ENCODE data around the gene C6orf118.

The C6orf118 gene

GRCh38 chr6:165266621-165267020 lies 42.8 kb downstream of the C6orf118 start:
- no peak overlapping the region for H3K27ac ChIP-seq (ENCODE audit: low read length, poor library complexity, severe bottlenecking)
- H3K4me3 ChIP-seq (ENCODE audit: insufficient read depth in 1 of 2, low read depth in 1 of 2, low read length in 2 of 2), result no peak overlapping the region
- no peak overlapping the region for H2BK120ac ChIP-seq (ENCODE audit: low read depth, low read length)
- H2BK15ac ChIP-seq (ENCODE audit: low read depth, poor library complexity, severe bottlenecking), result no peak overlapping the region
- H2BK5ac ChIP-seq (ENCODE audit: low read depth, low read length, poor library complexity, severe bottlenecking), result no peak overlapping the region
- no peaks in the 10 kb centered on the region for H3K4me1 ChIP-seq (ENCODE audit: control insufficient read depth, insufficient read depth, low read depth, low read length)
- H3K9ac ChIP-seq (ENCODE audit: low read length), result no peak overlapping the region
- H3K14ac ChIP-seq (ENCODE audit: low read length in 2 of 2), result no peak overlapping the region
- H3K4ac ChIP-seq (ENCODE audit: low read depth in 1 of 2, low read length in 2 of 2), result no peak overlapping the region
- no peak overlapping the region for H3K23ac ChIP-seq (ENCODE audit: low read length in 2 of 2)
- no peak overlapping the region for H2BK12ac ChIP-seq (ENCODE audit: low read length in 2 of 2)
- H4K91ac ChIP-seq (ENCODE audit: low read length), result no peak overlapping the region
- no peaks in the 10 kb centered on the region for H3K27me3 ChIP-seq (ENCODE audit: control insufficient read depth in 1 of 2, insufficient read depth in 1 of 2, low read length in 2 of 2)
- no peaks in the 10 kb centered on the region for H3K36me3 ChIP-seq (ENCODE audit: control insufficient read depth in 1 of 2, insufficient read depth in 2 of 2, low read depth in 1 of 2, low read length in 2 of 2)
- H4K8ac ChIP-seq (ENCODE audit: low read length), result no peak overlapping the region
- WGBS, result 76% methylated on average over 1 of the region's 1 CpG
- H3K79me1 ChIP-seq (replicated peaks; ENCODE audit: low read length, poor library complexity, severe bottlenecking), result no peaks in the 10 kb centered on the region
- no peaks in the 10 kb centered on the region for H3K9me3 ChIP-seq (ENCODE audit: control insufficient read depth, low read length)
- H3K4me2 ChIP-seq (ENCODE audit: low read length, poor library complexity, severe bottlenecking), result no peak overlapping the region
- no peak overlapping the region for H3K18ac ChIP-seq (ENCODE audit: low read depth in 1 of 2, low read length in 2 of 2)
- H2AK5ac ChIP-seq (ENCODE audit: low read length, severe bottlenecking), result no peak overlapping the region
- DNase-seq, result no peak
- H2AFZ ChIP-seq (ENCODE audit: low read depth, low read length), result no peak overlapping the region

GRCh38 chr6:165266191-165266590 lies 43.2 kb downstream of the C6orf118 start:
- H3K4me3 ChIP-seq (ENCODE audit: insufficient read depth in 1 of 2, low read depth in 1 of 2, low read length in 2 of 2), result no peak overlapping the region
- WGBS, result 75% methylated on average over 5 of the region's 5 CpGs
- no peaks in the 10 kb centered on the region for H3K27me3 ChIP-seq (ENCODE audit: control insufficient read depth in 1 of 2, insufficient read depth in 1 of 2, low read length in 2 of 2)

GRCh38 chr6:165260462-165260861 lies 48.9 kb downstream of the C6orf118 start:
- Histone ChIP-seq H4K8ac (ENCODE audit: low read length) (no peak overlapping the region), H2BK15ac (ENCODE audit: low read depth, poor library complexity, severe bottlenecking) (no peak overlapping the region), H2BK5ac (ENCODE audit: low read depth, low read length, poor library complexity, severe bottlenecking) (no peak overlapping the region), H2BK120ac (ENCODE audit: low read depth, low read length) (no peak overlapping the region), H3K4me2 (ENCODE audit: low read length, poor library complexity, severe bottlenecking) (no peak overlapping the region), H2BK12ac (ENCODE audit: low read length in 2 of 2) (no peak overlapping the region), H3K27ac (ENCODE audit: low read length, poor library complexity, severe bottlenecking) (no peak overlapping the region), H3K4me1 (ENCODE audit: control insufficient read depth, insufficient read depth, low read depth, low read length) (no peaks in the 10 kb centered on the region), H3K79me1 (replicated peaks; ENCODE audit: low read length, poor library complexity, severe bottlenecking) (no peaks in the 10 kb centered on the region), H3K36me3 (ENCODE audit: control insufficient read depth in 1 of 2, insufficient read depth in 2 of 2, low read depth in 1 of 2, low read length in 2 of 2) (no peaks in the 10 kb centered on the region), H4K91ac (ENCODE audit: low read length) (no peak overlapping the region), H3K9ac (ENCODE audit: low read length) (no peak overlapping the region), H3K18ac (ENCODE audit: low read depth in 1 of 2, low read length in 2 of 2) (no peak overlapping the region), H3K4ac (ENCODE audit: low read depth in 1 of 2, low read length in 2 of 2) (no peak overlapping the region), H3K23ac (ENCODE audit: low read length in 2 of 2) (no peak overlapping the region), H2AFZ (ENCODE audit: low read depth, low read length) (no peak overlapping the region), H3K27me3 (ENCODE audit: control insufficient read depth in 1 of 2, insufficient read depth in 1 of 2, low read length in 2 of 2) (no peaks in the 10 kb centered on the region), H3K9me3 (ENCODE audit: control insufficient read depth, low read length) (peaks cover 10% of the 10 kb centered on the region), H2AK5ac (ENCODE audit: low read length, severe bottlenecking) (no peak overlapping the region), H3K14ac (ENCODE audit: low read length in 2 of 2) (no peak overlapping the region), H3K4me3 (ENCODE audit: insufficient read depth in 1 of 2, low read depth in 1 of 2, low read length in 2 of 2) (no peak overlapping the region)
- DNase-seq, result no peak
- WGBS, result no CpG with 5 or more reads among the region's 2 CpGs

More at GRCh38 chr6:165266191-165266590, 43.2 kb downstream of the C6orf118 start:
- no peak overlapping the region for H2BK5ac ChIP-seq (ENCODE audit: low read depth, low read length, poor library complexity, severe bottlenecking)
- no peak overlapping the region for H2AK5ac ChIP-seq (ENCODE audit: low read length, severe bottlenecking)
- no peak overlapping the region for H3K14ac ChIP-seq (ENCODE audit: low read length in 2 of 2)
- no peak overlapping the region for H4K8ac ChIP-seq (ENCODE audit: low read length)
- H3K4ac ChIP-seq (ENCODE audit: low read depth in 1 of 2, low read length in 2 of 2), result no peak overlapping the region
- H2BK15ac ChIP-seq (ENCODE audit: low read depth, poor library complexity, severe bottlenecking), result no peak overlapping the region
- H3K36me3 ChIP-seq (ENCODE audit: control insufficient read depth in 1 of 2, insufficient read depth in 2 of 2, low read depth in 1 of 2, low read length in 2 of 2), result no peaks in the 10 kb centered on the region
- H4K91ac ChIP-seq (ENCODE audit: low read length), result no peak overlapping the region
- no peak overlapping the region for H3K4me2 ChIP-seq (ENCODE audit: low read length, poor library complexity, severe bottlenecking)
- no peak overlapping the region for H3K27ac ChIP-seq (ENCODE audit: low read length, poor library complexity, severe bottlenecking)
- H3K18ac ChIP-seq (ENCODE audit: low read depth in 1 of 2, low read length in 2 of 2), result no peak overlapping the region
- no peak overlapping the region for H2BK12ac ChIP-seq (ENCODE audit: low read length in 2 of 2)
- no peak overlapping the region for H2BK120ac ChIP-seq (ENCODE audit: low read depth, low read length)
- H3K9me3 ChIP-seq (ENCODE audit: control insufficient read depth, low read length), result no peaks in the 10 kb centered on the region
- H2AFZ ChIP-seq (ENCODE audit: low read depth, low read length), result no peak overlapping the region
- no peak overlapping the region for H3K9ac ChIP-seq (ENCODE audit: low read length)
- DNase-seq, result no peak
- no peaks in the 10 kb centered on the region for H3K79me1 ChIP-seq (replicated peaks; ENCODE audit: low read length, poor library complexity, severe bottlenecking)
- no peak overlapping the region for H3K23ac ChIP-seq (ENCODE audit: low read length in 2 of 2)
- no peaks in the 10 kb centered on the region for H3K4me1 ChIP-seq (ENCODE audit: control insufficient read depth, insufficient read depth, low read depth, low read length)

GRCh38 chr6:165249808-165250207 lies 59.6 kb downstream of the C6orf118 start:
- Histone ChIP-seq H3K27ac (ENCODE audit: low read length, poor library complexity, severe bottlenecking) (no peak overlapping the region), H4K8ac (ENCODE audit: low read length) (no peak overlapping the region), H2BK5ac (ENCODE audit: low read depth, low read length, poor library complexity, severe bottlenecking) (no peak overlapping the region), H3K14ac (ENCODE audit: low read length in 2 of 2) (no peak overlapping the region), H3K4me1 (ENCODE audit: control insufficient read depth, insufficient read depth, low read depth, low read length) (no peaks in the 10 kb centered on the region), H3K4me2 (ENCODE audit: low read length, poor library complexity, severe bottlenecking) (no peak overlapping the region), H4K91ac (ENCODE audit: low read length) (no peak overlapping the region), H3K27me3 (ENCODE audit: control insufficient read depth in 1 of 2, insufficient read depth in 1 of 2, low read length in 2 of 2) (no peaks in the 10 kb centered on the region), H3K18ac (ENCODE audit: low read depth in 1 of 2, low read length in 2 of 2) (no peak overlapping the region), H3K9me3 (ENCODE audit: control insufficient read depth, low read length) (no peaks in the 10 kb centered on the region), H2AK5ac (ENCODE audit: low read length, severe bottlenecking) (no peak overlapping the region), H2BK120ac (ENCODE audit: low read depth, low read length) (no peak overlapping the region), H2BK12ac (ENCODE audit: low read length in 2 of 2) (no peak overlapping the region), H3K36me3 (ENCODE audit: control insufficient read depth in 1 of 2, insufficient read depth in 2 of 2, low read depth in 1 of 2, low read length in 2 of 2) (no peaks in the 10 kb centered on the region), H3K79me1 (replicated peaks; ENCODE audit: low read length, poor library complexity, severe bottlenecking) (no peaks in the 10 kb centered on the region), H2BK15ac (ENCODE audit: low read depth, poor library complexity, severe bottlenecking) (no peak overlapping the region), H3K23ac (ENCODE audit: low read length in 2 of 2) (no peak overlapping the region), H3K9ac (ENCODE audit: low read length) (no peak overlapping the region), H2AFZ (ENCODE audit: low read depth, low read length) (no peak overlapping the region), H3K4ac (ENCODE audit: low read depth in 1 of 2, low read length in 2 of 2) (no peak overlapping the region), H3K4me3 (ENCODE audit: insufficient read depth in 1 of 2, low read depth in 1 of 2, low read length in 2 of 2) (no peak overlapping the region)
- no peak for DNase-seq
- 62% methylated on average over 3 of the region's 3 CpGs for WGBS

Data from mesenchymal stem cell (in vitro differentiated cells and primary cell).